Central memory CD4-positive, alpha-beta T cell (primary cell): ENCODE data around the gene DKK3.

Experiments used
- DNase-seq: peaks from one replicate; pipeline ENCODE4 v3.0.0; 2022

The DKK3 gene

GRCh38 chr11:12029738-12030363, 21.4 kb upstream of the DKK3 start:
- no peak for DNase-seq

DNA sequence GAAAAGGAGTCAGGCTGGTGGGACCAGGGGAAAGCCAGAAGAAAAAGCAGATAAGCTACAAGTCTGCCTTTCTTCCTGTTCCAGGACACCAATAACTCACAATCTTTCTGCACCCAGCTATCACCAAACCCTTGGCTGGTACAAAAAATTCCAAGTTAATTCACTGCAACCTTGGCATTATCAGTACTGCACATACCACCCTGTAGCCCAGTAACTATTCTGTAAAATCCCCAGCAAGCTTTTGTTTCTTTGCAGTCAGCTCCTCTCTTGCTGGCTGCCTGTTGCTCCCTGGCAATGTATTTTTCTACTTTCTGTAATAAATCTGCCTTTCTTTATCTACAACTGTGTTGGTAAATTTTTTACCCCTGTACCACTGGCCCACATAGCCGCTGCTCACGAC, 20.7 kb upstream of the DKK3 start:
- no peak for DNase-seq

DNA sequence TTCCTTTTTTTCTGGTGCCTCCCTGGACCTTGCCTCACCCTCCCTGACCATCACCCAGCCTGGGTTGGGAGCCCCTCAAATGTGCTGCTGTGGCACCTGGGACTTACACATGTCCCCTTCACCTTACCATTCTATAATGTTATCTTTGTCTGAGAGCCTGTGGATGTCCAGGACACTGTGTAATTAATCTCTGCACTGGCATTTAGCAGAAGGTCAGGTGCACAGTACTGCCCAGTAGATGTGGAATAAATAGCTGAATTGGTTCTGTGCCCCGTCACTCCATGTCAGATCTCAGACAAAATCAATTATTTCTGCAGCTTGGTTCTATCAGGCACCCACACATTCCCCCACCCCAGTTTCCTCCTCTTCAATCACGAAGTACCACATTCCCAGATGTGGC, 19.9 kb upstream of the DKK3 start:
- DNase-seq: no peak

- DNase-seq: no peak
These were observed 18.1 kb upstream of the DKK3 start for GRCh38 chr11:12026331-12027211.

- no peak for DNase-seq
These were observed 16.0 kb upstream of the DKK3 start for GRCh38 chr11:12024254-12024926.

DNA sequence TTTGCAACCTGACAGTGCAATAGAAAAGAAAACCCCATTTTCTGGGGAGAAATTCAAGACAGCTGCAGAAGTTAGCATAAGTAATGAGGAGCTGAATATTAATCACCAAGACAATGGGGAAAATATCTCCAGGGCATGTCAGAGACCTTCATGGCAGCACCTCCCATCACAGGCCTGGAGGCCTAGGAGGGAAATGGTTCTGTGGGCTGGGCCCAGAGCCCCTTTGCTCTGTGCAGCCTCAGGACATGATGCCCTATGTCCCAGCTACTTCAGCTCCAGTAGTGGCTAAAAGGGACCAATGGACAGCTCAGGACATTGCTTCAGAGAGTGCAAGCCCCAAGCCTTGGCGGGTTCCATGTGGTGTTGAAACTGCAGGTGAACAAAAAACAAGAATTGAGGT, 14.6 kb upstream of the DKK3 start:
- DNase-seq: no peak

DNA sequence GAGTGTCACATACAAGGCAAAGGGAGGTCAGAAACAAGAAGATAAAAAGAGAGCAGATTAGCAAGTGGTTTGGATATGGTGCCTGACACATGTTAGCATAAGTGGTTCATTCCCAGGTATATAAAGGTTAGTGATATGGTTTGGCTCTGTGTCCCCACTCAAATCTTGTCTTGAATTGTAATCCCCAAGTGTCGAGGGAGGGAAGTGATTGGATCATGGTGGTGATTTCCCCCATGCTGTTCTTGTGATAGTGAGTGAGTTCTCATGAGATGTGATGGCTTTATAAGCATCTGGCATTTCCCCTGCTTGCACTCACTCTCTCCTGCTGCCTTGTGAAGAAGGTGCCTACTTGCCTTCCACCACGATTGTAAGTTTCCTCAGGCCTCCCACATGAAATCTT, 12.1 kb upstream of the DKK3 start:
- DNase-seq: no peak

- no peak for DNase-seq
These were observed 11.5 kb upstream of the DKK3 start for GRCh38 chr11:12019866-12020416.

- no peak for DNase-seq
These were observed 10.9 kb upstream of the DKK3 start for GRCh38 chr11:12019337-12019736.

DNA sequence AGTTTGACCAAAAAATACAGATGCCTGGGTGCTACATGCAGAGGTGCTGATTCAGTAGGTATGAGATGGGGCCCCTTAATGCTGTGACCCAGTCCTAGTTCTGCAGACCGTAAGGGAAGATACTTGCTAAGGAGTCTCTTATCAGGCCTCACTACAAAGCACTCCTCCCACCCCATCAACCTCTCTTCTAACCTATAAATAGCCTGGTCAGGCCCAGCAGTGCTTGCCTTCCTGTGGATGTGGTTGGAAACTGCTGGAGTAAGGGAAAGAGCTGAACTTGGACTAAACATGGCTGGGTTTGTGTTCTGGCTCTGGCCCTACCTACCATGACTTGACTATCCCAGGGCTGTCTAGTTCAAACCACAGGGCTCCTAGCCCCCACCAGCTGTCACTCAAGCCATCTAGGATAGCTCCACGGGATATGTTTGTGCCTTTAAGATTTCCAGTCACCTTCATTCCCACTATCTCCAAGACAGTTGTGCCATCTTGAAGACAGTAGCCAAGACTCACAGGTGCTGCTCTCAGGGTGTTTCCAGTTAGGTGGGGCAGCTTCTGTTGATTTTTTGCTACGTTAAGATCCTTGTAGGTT, 9.5 kb upstream of the DKK3 start:
- DNase-seq: no peak

DNA sequence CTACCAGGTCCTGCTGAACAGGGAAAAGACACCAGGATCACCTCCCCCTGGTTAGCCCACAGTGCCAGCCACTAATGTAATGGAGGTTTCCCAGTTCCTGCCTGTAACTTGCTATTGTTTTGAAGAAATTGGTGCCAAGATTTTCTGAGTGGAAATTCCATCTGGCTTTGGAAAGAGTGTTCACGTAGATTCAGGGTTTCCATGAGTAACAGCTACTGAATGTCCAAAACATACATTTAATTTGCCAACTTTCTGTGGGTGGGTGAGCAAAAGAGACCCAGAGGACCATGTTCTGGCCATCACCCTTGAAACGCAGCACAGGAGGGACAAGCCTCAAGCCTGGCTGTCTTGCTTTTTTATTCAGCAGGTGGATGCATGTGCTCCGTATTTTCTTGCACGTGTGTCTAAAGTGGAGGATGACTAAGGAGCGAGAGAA, 8.8 kb upstream of the DKK3 start:
- DNase-seq: no peak

- no peak for DNase-seq
These were observed 7.8 kb upstream of the DKK3 start for GRCh38 chr11:12016246-12016645.

DNA sequence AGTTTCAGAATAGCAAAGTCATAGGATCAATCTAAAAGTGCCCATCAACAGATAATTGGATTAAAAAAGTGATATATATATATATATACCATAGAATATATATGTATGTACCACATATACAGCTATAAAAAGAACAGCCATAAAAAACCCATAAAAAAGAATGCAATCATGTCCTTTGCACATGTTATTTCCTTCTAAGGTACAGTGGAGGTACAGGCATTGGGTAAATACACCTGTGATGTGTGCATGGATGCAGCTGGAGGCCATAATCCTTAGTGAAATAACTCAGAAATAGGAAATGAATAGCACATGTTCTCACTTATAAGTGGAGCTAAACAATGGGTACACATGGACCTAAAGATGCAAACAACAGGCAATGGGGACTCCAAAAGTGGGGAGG, 7.1 kb upstream of the DKK3 start:
- no peak for DNase-seq

DNA sequence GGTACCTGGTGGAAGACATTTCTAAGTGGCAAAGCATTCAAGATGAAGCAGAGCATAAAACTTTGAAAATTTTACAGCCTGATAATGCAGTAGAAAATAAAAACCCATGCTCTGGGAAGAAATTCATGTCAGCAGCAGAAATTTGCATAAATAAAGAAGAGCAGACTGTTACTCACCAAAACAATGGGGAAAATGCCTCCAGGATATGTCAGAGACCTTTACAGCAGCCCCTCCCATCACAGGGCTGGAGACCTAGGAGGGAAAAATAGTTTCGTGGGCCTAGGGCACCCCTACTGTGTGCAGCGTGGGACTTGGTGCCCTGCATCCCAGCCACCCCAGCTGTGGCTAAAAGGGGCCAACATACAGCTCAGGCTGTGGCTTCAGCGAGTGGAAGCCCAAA, 5.4 kb upstream of the DKK3 start:
- DNase-seq: no peak

- DNase-seq: no peak
These were observed 1.3 kb upstream of the DKK3 start for GRCh38 chr11:12009617-12010321.

GRCh38 chr11:12008790-12009616, 577 bp upstream of the DKK3 start:
- no peak for DNase-seq

- no peak for DNase-seq
These were observed 1.2 kb downstream of the DKK3 start for GRCh38 chr11:12007230-12007593.

- no peak for DNase-seq
These were observed 1.7 kb downstream of the DKK3 start for GRCh38 chr11:12006552-12007229.

- no peak for DNase-seq
These were observed 3.0 kb downstream of the DKK3 start for GRCh38 chr11:12005476-12005875.

DNA sequence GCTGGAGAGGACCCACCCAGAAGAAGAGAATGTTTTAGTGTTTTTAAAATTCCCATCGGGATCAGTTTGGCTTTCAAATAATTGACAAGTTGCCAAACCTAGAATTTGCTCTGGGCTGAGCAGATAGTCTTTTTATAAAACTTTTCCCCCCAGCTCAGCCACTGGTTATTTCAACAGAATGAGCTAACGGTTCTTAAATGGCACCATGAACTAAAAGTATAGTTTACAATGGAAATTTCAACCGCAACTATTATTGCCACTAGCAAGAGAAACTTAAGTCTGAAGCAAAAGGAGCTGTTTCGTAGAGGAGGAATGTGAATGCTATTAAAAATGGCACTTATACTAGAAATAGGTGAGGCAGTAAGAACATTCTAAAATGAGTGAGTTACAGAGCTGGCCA, 3.4 kb downstream of the DKK3 start:
- DNase-seq: no peak

DNA sequence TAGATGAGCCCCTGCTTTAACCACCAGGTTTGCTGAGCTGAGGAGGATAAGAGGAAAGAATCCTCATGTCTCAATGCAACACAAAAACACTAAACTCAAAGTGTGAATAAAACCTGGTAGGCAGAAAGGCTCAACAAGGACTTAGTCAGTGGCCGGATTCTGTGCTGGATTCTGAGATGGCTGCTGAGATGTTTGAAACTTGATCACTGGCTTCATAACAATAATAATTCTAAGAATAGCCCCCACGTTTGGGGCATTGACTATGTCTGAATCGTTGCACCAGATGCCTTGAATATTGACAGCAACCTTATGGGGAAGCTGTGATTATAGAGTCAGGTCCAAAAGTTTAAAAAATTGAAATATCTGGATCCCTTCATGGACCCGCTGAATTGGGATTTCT, 4.6 kb downstream of the DKK3 start:
- DNase-seq: no peak
